ENCODE data around the gene PDCD10. TPM values are rescaled to one million over a fixed set of nuclear protein-coding genes. Genes with fewer than 3 reads are reported as not detected.

PDCD10 gene
- total RNA-seq (54.4 and 58.0 TPM in 2 replicates), polyA plus RNA-seq (25.7 and 30.9 TPM in 2 replicates), polyA minus RNA-seq (24.8 and 39.2 TPM in 2 replicates)
- 93.3 TPM for total RNA-seq (2013)

GRCh38 chr3:167734498-167735232 lies at the start of gene PDCD10:
Gene PDCD10 (minus strand): TSS chr3:167734892. CDS start chr3:167720157, 14,735 bp downstream.
- Histone ChIP-seq H3K36me3 (replicated peaks in 1 of 2; ENCODE audit: control extremely low read depth in 1 of 2, control insufficient read depth in 1 of 2, extremely low read depth in 1 of 2, insufficient read depth in 2 of 2, low read length in 1 of 2) (peaks cover 6% of the 10 kb centered on the region in 2 experiments), H3K9ac (ENCODE audit: low read length) (peak within 1 kb of the TSS; percentile 87), H3K79me2 (ENCODE audit: control insufficient read depth, insufficient read depth, low read length) (peaks cover 80% of the 10 kb centered on the region), H3K4me1 (ENCODE audit: control insufficient read depth in 2 of 2, insufficient read depth in 2 of 2, low read length in 2 of 2) (peaks cover 7 to 41% of the 10 kb centered on the region in 2 donors), H3K27me3 (replicated peaks in 1 of 4; ENCODE audit: control extremely low read depth in 1 of 4, control insufficient read depth in 3 of 4, insufficient read depth in 4 of 4, low read length in 3 of 4) (no peaks in the 10 kb centered on the region), H3K4me2 (replicated peaks; ENCODE audit: low read depth, low read length, poor library complexity, severe bottlenecking) (peak within 1 kb of the TSS; percentile 85), H3K4me3 (ENCODE audit: control extremely low read depth in 1 of 5, extremely low read depth in 1 of 5, insufficient read depth in 1 of 5, low read depth in 2 of 5, low read length in 4 of 5) (peak within 1 kb of the TSS; percentile 85 to 99 (median 90)), H3K27ac (ENCODE audit: low read length in 2 of 2) (peak within 1 kb of the TSS; percentile 72 to 91), H3K9me3 (ENCODE audit: control extremely low read depth in 1 of 3, control insufficient read depth in 2 of 3, insufficient read depth in 1 of 3, low read length in 2 of 3) (no peaks in the 10 kb centered on the region), H4K20me1 (ENCODE audit: control insufficient read depth, insufficient read depth, low read length, poor library complexity, severe bottlenecking) (peaks cover 29% of the 10 kb centered on the region), H2AFZ (ENCODE audit: insufficient read depth, low read depth, low read length, poor library complexity, severe bottlenecking) (peak within 1 kb of the TSS; percentile 94)
- no peaks in the 10 kb centered on the region for H3K27me3 Mint-ChIP-seq
- no peak within 1 kb of the TSS for H3K27ac Mint-ChIP-seq
- TF ChIP-seq CTCF (IDR thresholded peaks at IDR 0.05) = no peak
- TF ChIP-seq EZH2 (IDR thresholded peaks at IDR 0.05; ENCODE audit: borderline replicate concordance, insufficient read depth, low read depth, low read length, poor library complexity, severe bottlenecking) = no peak
- H3K4me1 Mint-ChIP-seq = peaks cover 29% of the 10 kb centered on the region
- under 1% methylated on average over 49 of the region's 49 CpGs for WGBS (ENCODE audit: insufficient coverage)
- H3K4me3 Mint-ChIP-seq = no peak within 1 kb of the TSS
- ATAC-seq (ENCODE audit: low read depth) = peak; percentile 84
- CTCF ChIA-PET = interaction anchor here (1.2 to 3.3 kb wide), 3 partner anchors 15 to 354 kb away, joined by 4 to 32 read pairs (median 7); partner anchors contain the start of gene ZBBX
- POLR2A ChIA-PET = interaction anchor here (0.9 to 1.8 kb wide), 2 partner anchors 14 to 20 kb away, joined by 4 to 12 read pairs; no protein-coding TSS in a partner anchor
- DNase-seq = peak; percentile 98
- intact Hi-C loops (cut with micrococcal nuclease) = loop anchor here (1.0 to 2.0 kb wide), 6 partner anchors 16 to 361 kb away; partner anchors contain the start of genes GOLIM4 and ZBBX
- H3K9me3 Mint-ChIP-seq (ENCODE audit: insufficient read depth) = no peaks in the 10 kb centered on the region

GRCh38 chr3:167783781-167784180 lies 49.1 kb upstream of the PDCD10 start:
- Histone ChIP-seq H3K9me3 (ENCODE audit: control extremely low read depth in 1 of 3, control insufficient read depth in 2 of 3, insufficient read depth in 1 of 3, low read length in 2 of 3) (no peaks in the 10 kb centered on the region), H4K20me1 (ENCODE audit: control insufficient read depth, insufficient read depth, low read length, poor library complexity, severe bottlenecking) (no peaks in the 10 kb centered on the region), H3K4me2 (replicated peaks; ENCODE audit: low read depth, low read length, poor library complexity, severe bottlenecking) (no peak overlapping the region), H3K27ac (ENCODE audit: low read length in 2 of 2) (no peak overlapping the region), H3K4me1 (ENCODE audit: control insufficient read depth in 2 of 2, insufficient read depth in 2 of 2, low read length in 2 of 2) (no peaks in the 10 kb centered on the region), H3K4me3 (ENCODE audit: control extremely low read depth in 1 of 5, extremely low read depth in 1 of 5, insufficient read depth in 1 of 5, low read depth in 2 of 5, low read length in 4 of 5) (no peak overlapping the region), H3K9ac (ENCODE audit: low read length) (no peak overlapping the region), H3K36me3 (replicated peaks in 1 of 2; ENCODE audit: control extremely low read depth in 1 of 2, control insufficient read depth in 1 of 2, extremely low read depth in 1 of 2, insufficient read depth in 2 of 2, low read length in 1 of 2) (no peaks in the 10 kb centered on the region), H2AFZ (ENCODE audit: insufficient read depth, low read depth, low read length, poor library complexity, severe bottlenecking) (no peak overlapping the region), H3K27me3 (replicated peaks in 1 of 4; ENCODE audit: control extremely low read depth in 1 of 4, control insufficient read depth in 3 of 4, insufficient read depth in 4 of 4, low read length in 3 of 4) (no peaks in the 10 kb centered on the region), H3K79me2 (ENCODE audit: control insufficient read depth, insufficient read depth, low read length) (no peaks in the 10 kb centered on the region)
- no peak overlapping the region for H3K27ac Mint-ChIP-seq
- H3K4me3 Mint-ChIP-seq = no peak overlapping the region
- no peak for ATAC-seq (ENCODE audit: low read depth)
- H3K27me3 Mint-ChIP-seq = no peaks in the 10 kb centered on the region
- no peak for TF ChIP-seq EZH2 (IDR thresholded peaks at IDR 0.05; ENCODE audit: borderline replicate concordance, insufficient read depth, low read depth, low read length, poor library complexity, severe bottlenecking)
- no peak for TF ChIP-seq CTCF (IDR thresholded peaks at IDR 0.05)
- intact Hi-C loops (cut with micrococcal nuclease) = no loop called here
- no peaks in the 10 kb centered on the region for H3K9me3 Mint-ChIP-seq (ENCODE audit: insufficient read depth)
- POLR2A ChIA-PET = interaction anchor here (0.6 kb wide), 1 partner anchor 47 kb away, joined by 3 read pairs; no protein-coding TSS in a partner anchor
- 78% methylated on average over 1 of the region's 1 CpG for WGBS (ENCODE audit: insufficient coverage)
- DNase-seq = no peak
- CTCF ChIA-PET = no interaction called here
- H3K4me1 Mint-ChIP-seq = peaks cover 2% of the 10 kb centered on the region
